Raji (cell line): ENCODE data around the gene CFAP45.

Experiments used
- POLR2A ChIP-seq: IDR thresholded peaks from 2 replicates; pipeline ENCODE4 v1.6.1; 2011; ENCODE audit warnings: low read depth, low read length, control low read depth; ENCODE audit not compliant: insufficient read depth

Gene CFAP45

DNA sequence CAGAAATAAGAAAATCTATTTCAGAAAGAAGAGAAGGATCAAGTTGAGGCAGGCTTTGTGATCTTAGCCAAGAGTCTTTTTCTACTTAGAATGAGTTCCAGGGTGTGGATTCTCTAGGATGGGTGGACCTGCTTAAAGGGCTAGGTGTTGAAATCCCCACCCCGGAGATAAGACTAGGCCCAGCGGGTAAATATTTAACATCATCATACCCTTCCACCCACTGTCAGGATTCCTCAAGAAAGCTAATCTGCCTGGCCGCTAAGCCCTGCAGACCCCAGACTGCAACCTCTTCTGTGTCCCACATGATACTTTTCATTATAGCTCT lies 39.7 kb upstream of the CFAP45 start:
- TF ChIP-seq POLR2A: no peak

DNA sequence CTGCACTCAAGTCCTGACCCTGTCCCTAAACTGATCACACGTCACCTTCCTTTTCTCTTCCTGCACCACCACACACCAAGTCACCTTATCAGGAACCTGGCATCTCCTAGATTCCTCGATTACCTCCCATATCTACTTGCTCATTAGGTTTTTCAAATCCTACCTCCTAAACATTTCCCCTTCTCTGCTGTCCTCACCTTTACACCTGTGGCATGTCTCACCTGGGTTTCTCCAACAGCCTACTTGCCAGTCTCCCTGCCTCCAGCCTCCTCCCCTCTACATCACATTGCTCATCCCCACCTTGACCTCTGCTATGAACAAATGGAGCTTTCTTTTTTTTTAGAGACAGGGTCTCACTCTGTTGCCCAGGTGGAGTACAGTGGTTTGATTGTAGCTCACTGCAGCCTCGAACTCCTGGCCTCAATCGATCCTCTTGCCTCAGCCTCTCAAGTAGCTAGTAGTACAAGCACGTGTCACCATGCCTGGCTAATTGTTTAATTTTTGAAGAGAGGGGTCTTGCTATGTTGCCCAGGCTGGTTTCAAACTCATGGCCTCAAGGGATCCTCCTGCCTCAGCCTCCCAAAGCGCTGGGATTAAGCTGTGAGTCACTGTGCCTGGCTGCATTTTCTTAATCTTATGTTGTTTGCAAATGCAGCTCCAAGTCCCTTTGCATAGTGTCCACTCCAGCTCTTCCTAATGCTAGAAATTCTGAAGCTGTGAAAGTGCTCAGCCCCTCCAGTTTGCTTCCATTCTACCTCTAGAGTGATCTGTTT lies 39.1 kb upstream of the CFAP45 start:
- TF ChIP-seq POLR2A: no peak

DNA sequence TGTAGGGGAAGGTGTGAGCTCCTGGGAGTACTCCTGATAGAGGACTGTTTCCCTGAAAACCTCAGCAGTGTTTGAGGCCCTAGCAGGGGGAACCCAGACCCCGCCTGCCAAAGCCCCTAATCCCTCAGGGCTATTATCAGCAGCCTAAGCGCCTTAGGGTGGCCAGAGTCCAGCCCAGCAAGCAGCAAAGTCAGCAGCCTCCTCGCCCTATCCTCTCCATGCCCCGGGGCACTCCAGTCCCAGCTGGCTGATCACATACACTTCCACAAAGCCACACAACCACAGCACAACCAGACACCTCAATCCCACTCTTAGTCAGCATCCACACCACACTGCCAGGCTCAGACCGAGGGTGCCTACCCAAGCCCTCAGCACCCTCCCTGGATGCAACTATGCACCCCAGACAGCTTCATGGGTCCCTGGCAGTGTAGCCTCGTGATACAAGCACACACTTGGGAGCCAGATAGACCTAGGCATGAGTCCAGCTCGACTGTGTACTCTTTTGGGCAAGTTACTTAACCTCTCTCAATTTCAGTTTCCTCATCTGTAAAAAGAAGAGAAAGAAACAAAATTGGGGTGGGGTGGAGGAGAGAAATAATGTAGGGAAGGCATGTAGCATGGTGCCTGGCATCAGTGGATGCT lies 38.4 kb upstream of the CFAP45 start:
- no peak for TF ChIP-seq POLR2A

DNA sequence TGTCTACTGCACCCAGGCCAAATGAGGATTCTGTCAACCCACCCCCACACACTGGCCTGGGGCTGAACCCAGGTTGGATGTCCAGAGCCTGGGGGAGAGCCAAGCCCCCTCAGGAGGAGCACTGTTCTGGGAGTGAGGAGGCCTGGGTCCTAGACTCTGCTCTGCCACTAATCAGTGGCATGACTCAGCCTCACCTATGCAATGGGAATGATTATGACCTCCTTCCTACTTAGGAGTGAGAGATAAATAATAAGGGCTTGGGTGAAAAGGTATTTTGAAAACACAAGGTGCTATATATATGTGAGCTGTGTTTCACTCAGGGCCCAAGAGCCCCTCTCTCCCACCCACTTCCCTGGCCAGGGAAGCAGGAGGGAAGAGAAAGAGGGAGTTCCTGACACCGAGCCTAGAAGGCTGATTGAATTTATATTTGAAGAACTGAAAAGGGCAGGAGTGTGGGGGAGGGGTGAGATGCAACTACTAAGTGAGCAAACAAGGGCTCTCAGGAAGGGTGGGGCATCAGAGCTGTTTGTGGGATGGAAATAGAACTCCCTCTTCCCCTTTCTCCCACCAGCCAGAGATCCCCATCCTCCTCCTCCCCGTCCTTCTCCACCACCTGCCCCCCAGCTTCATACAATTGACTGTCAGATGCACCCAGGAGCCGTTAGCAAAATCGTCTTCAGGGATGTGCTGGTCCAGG lies 37.2 kb upstream of the CFAP45 start:
- TF ChIP-seq POLR2A: no peak

DNA sequence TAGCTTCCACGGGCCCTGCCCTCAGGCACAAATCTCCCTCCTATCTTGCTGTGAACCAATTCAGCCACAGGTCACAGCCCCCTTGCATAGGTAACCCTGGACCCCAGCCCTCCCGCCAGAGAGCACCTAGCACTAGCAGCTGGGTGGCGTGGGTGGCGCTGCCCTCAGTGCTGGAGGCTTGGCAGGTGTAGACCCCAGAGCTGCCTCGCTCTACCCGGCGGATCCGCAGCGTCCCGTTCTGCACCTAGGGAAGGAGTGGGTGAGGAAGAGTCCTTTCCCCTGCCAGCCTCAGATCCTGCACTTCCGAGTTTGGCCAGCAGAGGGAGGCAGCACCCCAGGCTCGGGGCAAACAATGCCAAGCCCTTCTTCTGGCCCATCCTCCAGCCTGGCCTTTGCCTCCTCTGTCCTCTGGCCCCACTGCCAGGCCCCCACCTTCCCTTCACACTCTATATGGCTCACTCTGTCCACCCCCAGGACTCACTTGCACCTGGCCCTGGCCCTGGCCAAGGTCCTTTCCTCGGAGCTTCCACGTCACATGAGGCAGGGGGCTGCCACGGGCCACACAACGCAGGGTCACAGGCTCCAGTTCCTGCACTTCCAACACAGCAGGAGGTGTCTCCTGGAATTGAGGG lies 36.4 kb upstream of the CFAP45 start:
- TF ChIP-seq POLR2A: no peak

DNA sequence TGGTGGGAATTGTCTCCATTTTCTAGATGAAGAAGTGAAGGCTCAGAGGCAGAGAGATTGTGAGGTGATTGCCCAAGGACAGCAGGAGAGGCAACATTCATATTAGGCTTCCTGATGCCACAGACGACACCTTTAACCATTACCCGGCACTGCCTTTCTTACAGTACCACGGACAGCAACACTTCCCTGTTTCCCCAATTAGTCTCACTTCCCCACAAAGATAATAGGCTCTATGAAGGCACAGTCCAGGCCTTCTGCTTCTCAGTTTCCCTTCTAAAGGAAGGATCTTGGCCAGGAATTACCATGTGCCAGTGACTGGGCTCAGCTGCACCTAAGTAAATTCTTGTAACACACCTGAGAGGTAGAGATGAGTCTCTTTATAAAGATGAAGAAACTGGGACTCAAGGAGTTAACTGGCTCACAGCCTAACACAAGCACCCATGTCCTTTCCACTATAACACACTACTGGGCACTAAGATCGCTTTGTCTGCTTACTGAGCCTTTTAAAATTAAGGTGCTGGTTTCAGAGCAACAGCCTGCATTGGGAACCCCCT lies 35.8 kb upstream of the CFAP45 start:
- no peak for TF ChIP-seq POLR2A

DNA sequence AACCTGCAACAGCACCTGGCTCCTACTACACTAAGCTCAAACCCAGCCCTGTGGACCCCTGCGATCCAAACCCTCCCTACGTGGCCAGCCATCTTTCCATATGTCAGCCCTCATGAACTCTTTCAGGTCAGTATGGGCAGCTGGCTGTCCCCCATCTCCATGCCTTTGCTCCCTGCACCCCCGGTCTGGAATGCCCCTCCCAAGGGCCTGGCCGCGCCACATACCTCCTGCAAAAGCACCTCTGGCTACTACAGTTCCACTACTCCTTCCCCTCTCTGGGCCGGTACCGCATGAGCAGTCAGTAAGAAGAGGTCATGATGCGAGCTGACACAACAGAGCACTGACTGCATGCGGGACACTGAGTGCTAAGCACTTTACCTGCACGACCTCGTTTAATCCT lies 35.3 kb upstream of the CFAP45 start:
- TF ChIP-seq POLR2A: no peak

DNA sequence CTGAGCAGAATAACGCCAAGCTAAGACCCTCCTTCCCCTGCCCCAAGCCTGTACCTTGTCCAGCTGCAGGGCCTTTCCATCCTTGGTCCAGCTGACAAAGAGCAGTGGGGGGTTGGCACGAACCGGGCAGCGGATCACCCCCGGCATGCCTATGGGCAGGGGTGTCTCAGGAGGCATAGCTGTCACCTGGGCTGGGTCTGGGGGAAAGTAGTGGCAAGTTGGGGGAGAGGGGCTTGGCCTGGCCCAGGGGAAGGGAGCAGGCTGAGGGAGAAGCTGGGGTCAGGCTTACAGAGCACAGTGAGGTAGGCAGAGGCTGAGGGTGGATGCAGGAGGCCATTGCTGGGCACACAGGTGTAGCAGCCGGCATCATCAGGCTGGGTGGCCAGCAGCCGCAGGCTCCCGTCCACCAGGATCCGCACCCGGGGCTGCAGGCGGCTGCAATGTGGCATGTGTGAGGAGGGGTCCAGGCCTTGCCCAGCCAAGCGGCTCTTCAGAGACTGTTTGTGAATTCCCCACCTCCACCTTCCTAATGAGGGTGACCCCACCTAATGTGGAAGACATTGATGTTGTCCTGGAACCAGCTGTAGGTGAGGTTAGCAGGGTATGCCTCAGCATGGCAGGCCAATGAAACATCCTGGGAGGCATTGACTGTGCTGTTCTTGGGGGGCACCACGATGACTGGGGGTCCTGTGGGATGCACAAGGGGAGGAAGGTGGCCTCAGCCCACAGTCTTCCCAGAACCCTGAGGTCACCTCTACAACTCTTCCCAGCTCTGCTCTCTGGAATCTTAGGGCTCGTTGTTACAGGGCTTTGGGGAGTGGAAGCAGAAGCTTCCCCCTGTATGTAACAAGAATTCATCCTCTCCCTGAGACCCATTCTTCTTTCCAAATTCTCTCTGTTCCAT lies 34.4 kb upstream of the CFAP45 start:
- no peak for TF ChIP-seq POLR2A

DNA sequence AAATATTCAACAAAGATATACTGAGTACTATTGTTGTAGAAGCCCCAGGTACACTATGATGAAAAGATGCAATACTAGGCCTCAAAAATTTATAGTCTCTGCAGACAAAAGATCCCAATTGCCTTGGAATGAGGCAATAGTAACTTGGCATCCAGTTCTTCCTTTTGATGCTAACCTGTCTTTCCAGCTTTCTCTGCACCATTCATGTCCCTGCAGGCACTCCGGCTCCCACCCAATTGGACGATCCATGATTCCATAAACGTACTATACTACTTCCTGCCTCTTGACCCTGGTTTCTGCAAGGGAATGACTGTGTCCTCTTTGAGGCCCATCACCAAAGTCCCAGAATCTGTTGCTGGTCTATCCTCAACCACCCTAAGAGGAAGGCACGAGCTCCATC lies 33.4 kb upstream of the CFAP45 start:
- no peak for TF ChIP-seq POLR2A

DNA sequence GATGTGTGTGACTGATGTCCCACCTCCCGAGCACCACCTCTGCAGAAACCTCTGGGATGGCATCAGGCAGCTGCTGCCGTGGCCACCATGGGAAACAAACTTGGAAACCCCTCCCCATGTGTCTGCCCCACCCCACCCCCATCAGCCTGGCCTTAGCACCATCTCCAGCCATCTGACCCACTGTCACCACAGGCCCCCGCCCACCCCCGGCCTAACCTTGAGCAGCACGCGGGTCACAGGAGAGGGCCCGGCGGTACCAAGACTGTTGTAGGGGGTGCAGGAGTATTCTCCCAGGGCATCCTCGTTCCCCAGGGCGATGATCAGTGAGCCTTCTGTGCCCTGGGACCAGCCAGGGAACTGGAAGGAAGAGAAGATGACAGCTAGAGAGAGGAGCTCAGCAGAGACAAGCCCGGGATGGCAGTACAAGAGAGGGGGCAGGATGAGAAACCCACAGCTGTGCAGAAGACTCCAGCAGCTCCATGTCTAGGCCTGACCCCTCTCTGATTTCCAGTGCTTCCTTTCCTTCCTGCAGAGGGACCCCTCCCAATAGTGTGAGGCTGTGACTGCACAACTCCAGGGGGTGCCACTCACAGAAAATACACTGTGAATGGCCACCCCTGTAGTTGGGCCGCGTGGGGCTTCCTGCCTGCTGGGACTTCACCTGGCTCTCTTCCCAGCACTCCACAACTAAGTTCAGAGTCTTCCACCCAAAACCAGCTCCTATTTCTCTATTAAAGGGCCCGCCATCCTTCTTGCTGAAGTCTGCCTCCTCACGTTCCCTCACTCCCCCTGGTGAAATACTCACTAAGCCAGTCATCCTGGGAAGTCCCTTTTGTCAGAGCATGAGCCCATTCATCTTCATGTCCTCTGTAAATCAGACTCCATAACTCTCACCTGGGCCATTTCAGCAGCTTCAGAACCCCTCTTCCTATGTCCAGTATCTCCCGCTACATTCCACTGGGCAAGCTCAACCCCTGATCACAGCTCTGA lies 32.6 kb upstream of the CFAP45 start:
- TF ChIP-seq POLR2A: no peak

DNA sequence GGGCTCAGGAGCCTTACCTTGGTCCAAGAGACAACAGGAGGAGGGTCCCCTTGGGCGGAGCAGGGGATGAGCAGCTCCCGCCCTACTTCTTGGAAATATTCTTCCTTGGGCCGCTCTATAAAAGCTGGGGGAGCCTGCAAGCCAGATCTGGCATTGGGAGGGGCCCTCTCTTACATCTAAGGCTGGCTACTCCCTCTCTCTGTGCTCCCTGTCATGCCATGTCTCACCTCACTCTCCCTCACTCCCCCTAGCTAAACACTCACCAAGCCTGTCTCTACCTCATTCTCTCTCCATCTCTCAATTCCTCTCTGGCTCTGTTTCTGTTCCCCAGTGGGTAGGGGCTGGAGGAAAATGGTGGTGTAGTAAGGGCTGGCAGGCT lies 31.8 kb upstream of the CFAP45 start:
- no peak for TF ChIP-seq POLR2A

DNA sequence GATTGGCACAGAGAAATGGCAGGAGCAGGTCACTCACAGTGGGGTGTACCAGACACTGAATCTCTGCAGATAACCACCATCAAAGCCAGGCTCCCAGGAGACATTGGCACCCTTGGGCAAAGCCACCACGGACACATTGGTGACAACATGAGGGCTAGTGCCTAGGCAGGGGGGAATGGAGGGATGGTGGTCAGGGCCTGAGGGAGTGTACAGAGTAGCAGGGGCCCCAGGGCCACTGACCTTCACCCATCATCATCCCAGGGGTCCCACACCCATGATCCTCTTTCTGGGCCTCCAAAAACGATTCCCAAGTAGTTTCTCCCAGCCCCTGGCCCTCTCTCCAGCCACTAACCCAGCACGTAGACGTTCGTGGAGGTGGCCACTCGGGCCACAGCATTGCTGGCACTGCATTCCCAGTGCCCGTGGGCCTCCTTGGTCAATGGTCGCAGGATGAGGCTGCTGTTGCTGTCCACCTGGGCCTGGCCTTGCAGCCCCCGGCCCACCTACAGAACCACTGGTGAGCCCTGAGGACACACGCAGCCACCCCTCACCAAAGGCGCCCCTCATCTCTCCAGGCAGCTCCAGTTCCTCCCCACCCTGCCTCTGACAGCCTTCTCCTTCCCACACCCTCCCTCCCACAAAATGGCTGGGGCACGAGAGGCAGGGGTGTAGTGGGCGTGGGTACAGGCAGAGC lies 31.3 kb upstream of the CFAP45 start:
- TF ChIP-seq POLR2A: no peak

DNA sequence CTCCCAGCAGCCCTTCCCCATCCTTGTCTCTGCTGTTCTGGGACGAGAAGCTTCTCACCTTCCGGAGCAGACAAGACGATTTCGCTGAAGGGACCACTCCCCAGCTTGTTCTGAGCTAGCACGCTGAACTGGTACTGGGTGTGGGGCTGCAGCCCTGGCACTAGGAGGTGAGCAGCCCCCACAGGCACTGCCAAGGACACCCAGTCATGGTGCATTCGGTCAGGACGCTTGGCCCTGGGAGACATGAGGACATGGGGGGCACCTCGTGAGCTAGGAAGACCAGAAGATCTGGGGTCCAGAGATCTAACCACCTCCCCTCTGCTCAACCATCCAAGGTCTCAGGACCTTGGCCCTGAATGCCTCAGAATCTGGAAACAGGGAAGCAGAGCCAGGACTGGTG lies 30.7 kb upstream of the CFAP45 start:
- TF ChIP-seq POLR2A: no peak
